Heart left ventricle (tissue), 16 donors: Measurements from ENCODE around the gene SLC28A3. TPM values are rescaled to one million over a fixed set of nuclear protein-coding genes. Genes with fewer than 3 reads are reported as not detected.

ENCODE experiments used
- ATAC-seq, 4 donors: fragments of 200-7000 bp; cut with Tn5 transposase; one replicate each; pipeline ENCODE4 v1.9.1; 2020 to 2022; ENCODE audit warnings: moderate library complexity in 4 of 4, mild to moderate bottlenecking in 3 of 4, moderate number of reproducible peaks in 1 of 4
- DNase-seq, 5 donors: peaks; one replicate each; pipeline ENCODE4 v3.0.0-alpha.2; 2020
- H3K27ac ChIP-seq, 12 donors: fragments of 200-600 bp; sonication (generic) in 4 of 12; one replicate each; pipeline versions ENCODE4 v1.5.0 to v1.8.0; 2016 to 2022; ENCODE audit warnings: mild to moderate bottlenecking in 2 of 12
- H3K27me3 ChIP-seq, 9 donors: fragments of 200-600 bp; sonication (generic) in 2 of 9; one replicate each; pipeline versions ENCODE4 v1.5.1 to v1.8.0; 2016 to 2022; ENCODE audit warnings: mild to moderate bottlenecking in 3 of 9
- H3K36me3 ChIP-seq, 9 donors: fragments of 200-600 bp; sonication (generic) in 2 of 9; one replicate each; pipeline versions ENCODE4 v1.5.0 to v1.8.0; 2018 to 2022; ENCODE audit warnings: mild to moderate bottlenecking in 2 of 9
- H3K4me1 ChIP-seq, 12 donors: fragments of 200-600 bp; sonication (generic) in 4 of 12; one replicate each; pipeline versions ENCODE4 v1.5.0 to v1.8.0; 2016 to 2022; ENCODE audit warnings: mild to moderate bottlenecking in 3 of 12
- H3K4me3 ChIP-seq, 12 donors: fragments of 200-600 bp; sonication (generic) in 4 of 12; one replicate each; pipeline versions ENCODE4 v1.5.0 to v1.8.0; 2017 to 2022; ENCODE audit warnings: mild to moderate bottlenecking in 9 of 12, moderate library complexity in 4 of 12
- H3K9me3 ChIP-seq, 12 donors: fragments of 200-600 bp; sonication (generic) in 4 of 12; one replicate each; pipeline versions ENCODE4 v1.5.0 to v1.8.0; 2016 to 2022; ENCODE audit warnings: mild to moderate bottlenecking in 1 of 12
- CTCF ChIP-seq, 12 donors: fragments of 200-600 bp; sonication (generic) in 4 of 12; IDR thresholded peaks; one replicate each; pipeline versions ENCODE4 v1.5.0 to v1.8.0; 2018 to 2022; ENCODE audit warnings: antibody characterized with exemption in 12 of 12, mild to moderate bottlenecking in 5 of 12
- POLR2A ChIP-seq, 2 donors: fragments of 450-650 bp; IDR thresholded peaks; one replicate each; pipeline ENCODE4 v1.6.1; 2017; ENCODE audit warnings: antibody characterized with exemption in 2 of 2, mild to moderate bottlenecking in 2 of 2, moderate library complexity in 2 of 2
- WGBS, 4 donors: extraction: QIAGEN DNeasy Blood & Tissue Kit in 2 of 4; methylation state at CpG; one replicate each; pipeline versions ENCODE4 v1.1.5 to v1.1.7; 2013 to 2018; 5-methylcytosine and 5-hydroxymethylcytosine counted together
- intact Hi-C, 10 donors: fragments of 100-400 bp; cut with DNase I; formaldehyde crosslinking; loops; one replicate each; pipeline versions ENCODE4 v1.11.1 to v1.14.2; 2022
- polyA plus RNA-seq, 2 donors: library from polyadenylated mRNA; stranded (reverse); fragments of 200-250 nt; gene quantifications; one replicate each; pipeline ENCODE4 v1.2.3, GENCODE V29; 2013
- total RNA-seq, 9 donors: library from RNA; depleted of rRNA in 2 of 9; stranded (reverse); fragments of >200 nt in 2 of 9; fragmentation: NEBNext Ultra II Directional in 3 of 9; extraction: Animal tissue kit (Norgen Biotek cat#: 25700) in 3 of 9; gene quantifications; one replicate each; pipeline versions ENCODE4 v1.1.0 to v1.2.4, GENCODE V29; 2016 to 2023
- donor health status: ischemic (EF 13 %, LVEDD 7.1; RV severe dilation, severe dysfunction).
- donor health status: healthy with polysubstance abuse.
- donor health status: DM: no; HTN: yes; CAD: no.
- donor health status: DM: no; HTN: no; CAD: no.
- donor health status: ischemic (EF 25% LVEDD 6.9; RV normal size, moderate dysfunction).
- donor health status: ischemic (EF 25% LVEDD 5.7; RV mildly dilated, moderate dysfunction).
- donor health status: healthy.
- donor health status: DM: yes; HTN: yes; CAD: no.
- donor health status: ischemic (EF 35%, LVEDD 5.7; RV mildly dilated, moderate dysfunction).
- donor health status: nonischemic (EF 11% LVEDD 7.7; RV severe dilation, severe dysfunction).
- donor health status: DM: yes; HTN: yes; CAD: no.
- donor health status: PGD.
- donor health status: ischemic (EF 29% LVEDD 5.4; RV normal size, mild dysfunction).
- donor health status: nonischemic (EF 23%, LVEDD 6.1; RV moderate dilation, normal function).

The SLC28A3 gene
- total and polyA plus RNA-seq, 11 donors = 0.04 to 5.7 (median 0.19) TPM; not detected in 1

- DNase-seq (no peak), ATAC-seq (no peak)
- intact Hi-C loops = no loop called here
- Histone ChIP-seq H3K27me3 (no peaks in the 10 kb centered on the region), H3K36me3 (no peaks in the 10 kb centered on the region), H3K27ac (no peak overlapping the region), H3K4me1 (peaks cover 0 to 3% (median 0%) of the 10 kb centered on the region in 12 donors), H3K4me3 (no peak overlapping the region), H3K9me3 (no peaks in the 10 kb centered on the region)
- 81 to 84% (median 83%) methylated on average over 7 of the region's 7 CpGs for WGBS, 4 donors
- no peak for TF ChIP-seq CTCF (IDR thresholded peaks at IDR 0.05)
- no peak for TF ChIP-seq POLR2A (IDR thresholded peaks at IDR 0.05)
Observed at GRCh38 chr9:84251921-84252320, 88.6 kb downstream of the SLC28A3 start.

DNA sequence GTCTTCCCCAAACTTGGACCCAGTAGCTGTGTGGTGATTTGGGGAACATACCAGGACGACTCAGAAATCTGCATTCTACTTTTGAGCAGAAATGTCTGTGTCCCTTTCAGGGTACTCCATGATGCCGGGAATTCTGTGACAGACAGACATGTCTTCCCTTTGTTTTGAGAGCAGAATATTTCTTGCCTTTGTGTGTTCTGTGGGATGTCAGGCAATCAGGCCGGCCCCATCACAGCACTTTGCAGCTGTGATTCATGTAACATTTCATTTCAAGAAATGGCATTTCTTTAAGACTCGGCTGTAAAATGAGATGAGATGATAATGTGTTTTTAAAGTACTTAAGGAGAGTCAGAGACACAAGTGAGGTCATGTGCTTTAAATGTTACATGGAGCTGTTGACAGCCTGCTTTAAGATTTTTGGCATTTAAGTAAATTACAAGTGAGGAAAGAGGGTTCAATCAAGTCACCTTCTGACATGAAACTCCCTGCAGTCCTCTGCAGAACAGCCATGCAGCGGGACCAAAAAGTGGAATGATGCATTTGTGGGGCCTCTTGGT lies 98.7 kb downstream of the SLC28A3 start:
- no peak for DNase-seq
- no peak overlapping the region for H3K4me3 ChIP-seq
- intact Hi-C loops = loop anchor here in 1 of 10 donors (10.0 kb wide), 1 partner anchor 83 kb away; no protein-coding TSS in a partner anchor
- no peak overlapping the region for H3K27ac ChIP-seq
- H3K4me1 ChIP-seq = no peaks in the 10 kb centered on the region
- peaks cover 0 to 4% (median 0%) of the 10 kb centered on the region in 12 donors for H3K9me3 ChIP-seq
- H3K27me3 ChIP-seq = no peaks in the 10 kb centered on the region
- 75 to 81% (median 78%) methylated on average over 5 of the region's 5 CpGs for WGBS, 4 donors
- TF ChIP-seq POLR2A (IDR thresholded peaks at IDR 0.05) = no peak
- no peak for TF ChIP-seq CTCF (IDR thresholded peaks at IDR 0.05)
- no peaks in the 10 kb centered on the region for H3K36me3 ChIP-seq
- ATAC-seq = no peak

DNA sequence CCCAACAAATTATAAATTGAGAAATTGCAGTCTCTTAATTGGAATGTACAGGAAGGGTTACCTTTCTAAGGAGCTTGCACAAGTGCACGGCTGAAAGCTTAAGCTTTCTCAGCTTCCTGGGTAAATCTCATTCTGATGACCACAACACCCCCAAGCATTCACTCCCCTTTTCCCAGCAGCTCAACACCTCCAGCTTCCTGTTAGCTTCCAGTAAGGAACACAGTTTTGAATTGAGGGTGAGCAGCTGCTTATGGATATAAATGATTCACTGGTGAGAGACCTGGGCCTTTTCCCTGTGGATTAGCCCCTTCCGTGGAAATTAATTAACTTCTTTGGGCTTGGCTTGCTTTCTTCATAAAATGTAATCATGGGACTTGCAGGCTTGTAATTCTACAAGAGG lies 101.2 kb downstream of the SLC28A3 start:
- no peak for DNase-seq
- no peaks in the 10 kb centered on the region for H3K4me1 ChIP-seq
- WGBS, 4 donors = 41 to 63% (median 61%) methylated on average over 2 of the region's 2 CpGs
- ATAC-seq = no peak
- H3K4me3 ChIP-seq = no peak overlapping the region
- no peaks in the 10 kb centered on the region for H3K27me3 ChIP-seq
- H3K9me3 ChIP-seq = peaks cover 0 to 4% (median 0%) of the 10 kb centered on the region in 12 donors
- no peak for TF ChIP-seq POLR2A (IDR thresholded peaks at IDR 0.05)
- no peak for TF ChIP-seq CTCF (IDR thresholded peaks at IDR 0.05)
- intact Hi-C loops = no loop called here
- no peaks in the 10 kb centered on the region for H3K36me3 ChIP-seq
- no peak overlapping the region for H3K27ac ChIP-seq

- WGBS, 4 donors = 73 to 94% (median 91%) methylated on average over 4 of the region's 4 CpGs
- intact Hi-C loops = no loop called here
- H3K27ac ChIP-seq = no peak overlapping the region
Observed at GRCh38 chr9:84238652-84239051, 101.9 kb downstream of the SLC28A3 start.

More at GRCh38 chr9:84238652-84239051, 101.9 kb downstream of the SLC28A3 start:
- peaks cover 0 to 4% (median 0%) of the 10 kb centered on the region in 12 donors for H3K9me3 ChIP-seq
- H3K36me3 ChIP-seq = no peaks in the 10 kb centered on the region
- DNase-seq = no peak
- H3K4me1 ChIP-seq = no peaks in the 10 kb centered on the region
- no peak for TF ChIP-seq POLR2A (IDR thresholded peaks at IDR 0.05)
- TF ChIP-seq CTCF (IDR thresholded peaks at IDR 0.05) = no peak
- H3K27me3 ChIP-seq = no peaks in the 10 kb centered on the region
- H3K4me3 ChIP-seq = no peak overlapping the region
- ATAC-seq = no peak
